GM12864 (cell line): Measurements from ENCODE around the gene PRRT1.

Experiments
- DNase-seq: peaks from one replicate; pipeline ENCODE4 v3.0.0-alpha.2; 2011; ENCODE audit warnings: low read depth
- H3K4me3 ChIP-seq: 2 replicates; pipeline ENCODE4 v1.5.1; 2011; ENCODE audit warnings: mild to moderate bottlenecking, low read depth, low read length, control low read depth
- TF ChIP-seq, protein P1 (sequence below): IDR thresholded peaks from 2 replicates; pipeline ENCODE4 v1.5.1; 2011; ENCODE audit warnings: low read depth, mild to moderate bottlenecking, moderate library complexity, low read length, control low read depth, inconsistent platforms; ENCODE audit errors: missing control alignments

The PRRT1 gene

DNA sequence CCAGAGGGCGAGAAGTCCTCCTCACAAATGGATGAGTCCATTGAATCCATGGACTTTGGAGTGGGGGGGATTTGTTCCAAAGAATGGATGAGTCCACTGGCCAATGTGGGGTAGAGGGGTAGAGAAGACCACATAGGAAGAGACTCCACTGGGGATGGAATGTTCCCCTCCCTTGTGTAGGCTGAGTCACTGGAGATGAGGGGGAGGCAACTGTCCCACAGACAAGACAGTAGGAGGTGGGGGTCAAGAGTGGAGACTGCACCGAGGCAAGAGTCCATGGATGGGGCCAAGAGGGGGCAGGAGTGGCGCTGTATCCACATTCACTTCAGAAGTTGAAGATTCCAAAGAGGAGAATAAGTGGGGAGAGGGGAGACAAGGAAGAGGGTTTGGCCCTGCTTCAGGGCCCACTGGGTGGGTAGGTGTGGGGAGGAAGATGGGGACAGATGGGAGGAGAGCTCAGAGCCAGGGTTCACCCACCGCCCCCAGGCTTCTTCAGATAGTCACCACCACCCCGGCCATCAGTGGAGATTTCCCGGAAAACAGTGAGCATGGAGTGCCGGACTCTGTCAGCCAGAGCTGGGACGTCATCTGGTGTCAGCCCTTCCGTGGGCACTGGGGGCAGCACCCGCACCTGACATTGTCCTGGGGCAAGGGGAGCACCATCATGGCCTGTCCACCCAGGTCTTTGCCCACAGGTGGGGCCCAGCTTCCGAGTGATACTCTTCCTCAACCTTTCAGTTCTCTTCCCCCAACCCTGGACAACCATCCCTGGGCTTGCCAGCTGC lies 17.3 kb upstream of the PRRT1 start:
- TF ChIP-seq, protein P1, sequence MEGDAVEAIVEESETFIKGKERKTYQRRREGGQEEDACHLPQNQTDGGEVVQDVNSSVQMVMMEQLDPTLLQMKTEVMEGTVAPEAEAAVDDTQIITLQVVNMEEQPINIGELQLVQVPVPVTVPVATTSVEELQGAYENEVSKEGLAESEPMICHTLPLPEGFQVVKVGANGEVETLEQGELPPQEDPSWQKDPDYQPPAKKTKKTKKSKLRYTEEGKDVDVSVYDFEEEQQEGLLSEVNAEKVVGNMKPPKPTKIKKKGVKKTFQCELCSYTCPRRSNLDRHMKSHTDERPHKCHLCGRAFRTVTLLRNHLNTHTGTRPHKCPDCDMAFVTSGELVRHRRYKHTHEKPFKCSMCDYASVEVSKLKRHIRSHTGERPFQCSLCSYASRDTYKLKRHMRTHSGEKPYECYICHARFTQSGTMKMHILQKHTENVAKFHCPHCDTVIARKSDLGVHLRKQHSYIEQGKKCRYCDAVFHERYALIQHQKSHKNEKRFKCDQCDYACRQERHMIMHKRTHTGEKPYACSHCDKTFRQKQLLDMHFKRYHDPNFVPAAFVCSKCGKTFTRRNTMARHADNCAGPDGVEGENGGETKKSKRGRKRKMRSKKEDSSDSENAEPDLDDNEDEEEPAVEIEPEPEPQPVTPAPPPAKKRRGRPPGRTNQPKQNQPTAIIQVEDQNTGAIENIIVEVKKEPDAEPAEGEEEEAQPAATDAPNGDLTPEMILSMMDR, result no peak
- no peak for DNase-seq
- no peak overlapping the region for H3K4me3 ChIP-seq

DNA sequence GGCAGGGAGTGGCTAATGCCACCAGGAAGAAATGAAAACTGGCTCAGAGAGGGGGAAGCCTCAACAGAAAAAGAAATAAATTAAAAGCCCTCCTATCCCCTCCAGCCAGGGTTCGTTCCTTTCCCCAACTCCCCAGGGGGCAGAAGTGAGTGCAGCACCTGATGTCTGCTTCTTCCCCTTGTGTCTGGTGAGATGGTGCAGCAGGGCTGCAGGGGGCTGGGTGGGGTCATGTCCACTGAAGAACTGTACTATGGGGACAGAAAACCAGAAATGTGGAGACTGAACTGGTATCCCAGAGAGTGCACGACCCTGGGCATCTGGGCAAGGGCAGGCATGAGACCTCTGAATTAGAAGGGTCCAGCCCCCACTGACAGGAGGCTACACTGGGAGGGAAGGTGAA lies 16.6 kb upstream of the PRRT1 start:
- TF ChIP-seq, protein P1, result no peak
- no peak for DNase-seq

DNA sequence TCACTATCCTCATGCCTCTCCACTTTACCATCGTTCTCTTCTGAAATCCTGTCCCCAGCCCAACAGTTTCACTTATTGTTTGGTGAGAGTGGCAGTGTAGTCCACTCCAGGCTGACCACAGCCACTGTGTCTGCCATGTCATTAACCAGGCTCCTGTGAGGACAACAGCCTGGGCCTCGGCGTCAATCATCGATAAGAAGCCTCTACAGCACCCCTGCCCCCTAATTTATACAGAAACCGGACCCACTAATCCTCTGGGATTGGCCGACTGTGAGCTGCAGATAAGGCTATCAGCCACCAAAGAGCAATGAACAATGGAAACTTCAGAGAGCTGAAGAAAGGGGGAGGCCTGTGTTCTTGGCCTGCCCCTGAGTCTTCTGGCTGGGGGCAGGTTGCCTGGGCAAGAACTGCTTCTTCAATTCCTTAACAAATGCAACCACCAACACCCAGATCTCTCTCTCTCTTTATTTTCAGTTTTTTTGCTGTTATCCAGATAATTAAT lies 16.1 kb upstream of the PRRT1 start:
- no peak for DNase-seq
- TF ChIP-seq, protein P1, result no peak
- H3K4me3 ChIP-seq, result no peak overlapping the region

More for the DNA sequence above, 16.6 kb upstream of the PRRT1 start:
- no peak overlapping the region for H3K4me3 ChIP-seq

DNA sequence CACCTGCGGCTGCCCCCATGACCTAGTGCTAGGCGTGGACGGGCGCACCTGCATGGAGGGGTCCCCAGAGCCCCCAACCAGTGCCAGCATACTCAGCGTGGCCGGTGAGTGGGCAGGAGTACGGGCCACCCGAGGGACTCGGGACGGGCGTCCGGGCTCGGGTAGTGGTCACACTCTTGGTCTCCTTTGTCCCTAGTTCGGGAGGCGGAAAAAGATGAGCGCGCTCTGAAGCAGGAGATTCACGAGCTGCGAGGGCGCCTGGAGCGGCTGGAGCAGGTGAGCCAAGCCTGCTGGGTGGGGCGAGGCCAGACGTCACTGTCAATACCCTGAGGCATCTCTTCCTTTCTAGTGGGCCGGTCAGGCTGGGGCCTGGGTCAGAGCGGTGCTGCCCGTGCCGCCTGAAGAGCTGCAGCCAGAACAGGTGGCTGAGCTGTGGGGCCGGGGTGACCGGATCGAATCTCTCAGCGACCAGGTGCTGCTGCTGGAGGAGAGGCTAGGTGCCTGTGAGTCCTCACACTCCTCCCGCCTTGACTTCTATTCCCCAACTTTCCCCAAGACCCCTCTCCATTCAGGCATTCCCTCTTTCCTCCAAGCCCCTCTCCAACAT lies 15.5 kb upstream of the PRRT1 start:
- TF ChIP-seq, protein P1, result no peak
- H3K4me3 ChIP-seq, result no peak overlapping the region
- DNase-seq, result no peak

DNA sequence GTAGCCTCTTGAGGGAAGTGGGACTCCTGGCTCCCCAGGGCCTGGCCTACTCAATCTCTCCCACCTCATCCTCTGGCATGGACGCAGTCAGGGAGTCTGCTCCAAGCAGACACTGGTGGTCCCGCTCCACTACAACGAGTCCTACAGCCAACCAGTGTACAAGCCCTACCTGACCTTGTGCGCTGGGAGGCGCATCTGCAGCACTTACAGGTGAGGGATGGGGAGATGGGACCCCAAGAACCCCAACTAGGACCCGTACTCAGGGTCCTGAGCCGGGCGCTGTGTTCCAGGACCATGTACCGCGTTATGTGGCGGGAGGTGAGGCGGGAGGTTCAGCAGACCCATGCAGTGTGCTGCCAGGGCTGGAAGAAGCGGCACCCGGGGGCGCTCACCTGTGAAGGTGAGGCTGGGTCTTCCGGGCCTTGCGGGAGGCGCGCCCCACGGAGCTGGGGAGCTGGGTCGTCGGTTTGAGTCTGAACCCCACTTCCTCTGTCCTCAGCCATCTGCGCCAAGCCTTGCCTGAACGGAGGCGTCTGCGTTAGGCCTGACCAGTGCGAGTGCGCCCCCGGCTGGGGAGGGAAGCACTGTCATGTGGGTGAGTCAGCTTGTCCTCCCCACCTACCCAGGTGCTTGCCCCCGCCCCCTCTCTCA lies 14.8 kb upstream of the PRRT1 start:
- DNase-seq, result no peak
- H3K4me3 ChIP-seq, result no peak overlapping the region
- TF ChIP-seq, protein P1, result no peak

DNA sequence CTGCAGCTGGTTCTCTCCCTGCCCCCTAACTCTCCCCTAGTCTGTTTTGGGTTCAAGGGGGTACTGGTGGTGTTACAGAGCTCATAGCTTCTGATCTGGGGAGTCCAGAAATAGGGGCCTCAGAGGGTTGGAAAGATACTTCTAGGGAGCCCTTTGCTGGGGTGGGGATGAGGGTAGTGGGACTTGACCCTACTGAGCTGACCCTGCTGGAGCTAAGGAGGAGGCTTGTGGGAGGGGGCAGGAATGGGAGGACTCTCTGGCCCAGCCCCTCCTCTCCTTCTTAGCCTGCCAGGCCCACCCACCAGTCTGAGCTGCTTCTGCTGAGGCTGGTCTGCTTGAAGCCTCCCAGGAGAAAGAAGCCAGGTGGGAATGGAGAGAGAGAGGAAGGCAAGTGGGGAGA lies 12.6 kb upstream of the PRRT1 start, which contains the start of gene EGFL8:
TSS of gene EGFL8 (plus strand) at position 301 of the 400 bp plus-strand sequence. CDS start 1,571 bp downstream, outside the sequence.
- H3K4me3 ChIP-seq, result no peak within 1 kb of the TSS
- no peak for DNase-seq
- TF ChIP-seq, protein P1, result no peak
